Brain microvascular endothelial cell (primary cell): Measurements from ENCODE around the gene OTOL1.

Source experiments
- DNase-seq: peaks from one replicate; pipeline ENCODE4 v3.0.0-alpha.2; 2020
- H3K27ac ChIP-seq: fragments of 250-450 bp; sonication (Bioruptor Pico); 2 replicates; pipeline ENCODE4 v1.5.1; 2020; ENCODE audit warnings: mild to moderate bottlenecking, moderate library complexity
- H3K27me3 ChIP-seq: fragments of 250-450 bp; sonication (Bioruptor Pico); replicated peaks from 2 replicates; pipeline ENCODE4 v1.5.1; 2020; ENCODE audit warnings: mild to moderate bottlenecking
- H3K36me3 ChIP-seq: fragments of 250-450 bp; sonication (Bioruptor Pico); replicated peaks from 2 replicates; pipeline ENCODE4 v1.5.1; 2020; ENCODE audit warnings: mild to moderate bottlenecking
- H3K4me3 ChIP-seq: 2 replicates; pipeline ENCODE4 v1.5.1; 2011; ENCODE audit warnings: low read depth, mild to moderate bottlenecking, control low read depth, low read length, moderate library complexity
- in situ Hi-C: cut with HindIII; loops from 2 replicates; pipeline ENCODE4 v1.10.0; 2017; ENCODE audit warnings: low sequenced_read_pairs, low pct_ligation_motif_present
- TF ChIP-seq, protein P1 (sequence below): IDR thresholded peaks from 2 replicates; pipeline ENCODE4 v1.5.1; 2011; ENCODE audit warnings: low read depth, mild to moderate bottlenecking, moderate library complexity, low read length, control low read depth, inconsistent platforms; ENCODE audit errors: missing control alignments

OTOL1 gene

DNA sequence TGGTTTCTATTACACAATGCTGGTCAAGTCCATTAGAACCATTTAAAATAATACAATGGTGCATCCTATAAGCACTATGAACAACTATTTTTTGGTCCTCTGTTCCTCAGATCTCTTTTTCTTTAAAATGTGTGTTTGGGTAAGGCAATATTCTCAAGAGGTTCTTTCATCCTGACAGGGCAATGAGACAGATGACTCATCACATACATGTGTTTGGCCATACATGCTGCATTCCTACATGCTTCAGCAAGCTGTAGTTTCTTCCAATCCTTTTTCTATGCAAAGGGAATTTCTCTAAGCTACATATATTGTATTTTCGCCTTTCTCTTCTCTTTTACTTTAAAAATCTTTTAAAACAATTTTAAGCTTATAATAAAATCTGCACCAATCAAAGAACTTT is 52.7 kb downstream of the OTOL1 start:
- TF ChIP-seq, protein P1, sequence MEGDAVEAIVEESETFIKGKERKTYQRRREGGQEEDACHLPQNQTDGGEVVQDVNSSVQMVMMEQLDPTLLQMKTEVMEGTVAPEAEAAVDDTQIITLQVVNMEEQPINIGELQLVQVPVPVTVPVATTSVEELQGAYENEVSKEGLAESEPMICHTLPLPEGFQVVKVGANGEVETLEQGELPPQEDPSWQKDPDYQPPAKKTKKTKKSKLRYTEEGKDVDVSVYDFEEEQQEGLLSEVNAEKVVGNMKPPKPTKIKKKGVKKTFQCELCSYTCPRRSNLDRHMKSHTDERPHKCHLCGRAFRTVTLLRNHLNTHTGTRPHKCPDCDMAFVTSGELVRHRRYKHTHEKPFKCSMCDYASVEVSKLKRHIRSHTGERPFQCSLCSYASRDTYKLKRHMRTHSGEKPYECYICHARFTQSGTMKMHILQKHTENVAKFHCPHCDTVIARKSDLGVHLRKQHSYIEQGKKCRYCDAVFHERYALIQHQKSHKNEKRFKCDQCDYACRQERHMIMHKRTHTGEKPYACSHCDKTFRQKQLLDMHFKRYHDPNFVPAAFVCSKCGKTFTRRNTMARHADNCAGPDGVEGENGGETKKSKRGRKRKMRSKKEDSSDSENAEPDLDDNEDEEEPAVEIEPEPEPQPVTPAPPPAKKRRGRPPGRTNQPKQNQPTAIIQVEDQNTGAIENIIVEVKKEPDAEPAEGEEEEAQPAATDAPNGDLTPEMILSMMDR = no peak
- DNase-seq = no peak

DNA sequence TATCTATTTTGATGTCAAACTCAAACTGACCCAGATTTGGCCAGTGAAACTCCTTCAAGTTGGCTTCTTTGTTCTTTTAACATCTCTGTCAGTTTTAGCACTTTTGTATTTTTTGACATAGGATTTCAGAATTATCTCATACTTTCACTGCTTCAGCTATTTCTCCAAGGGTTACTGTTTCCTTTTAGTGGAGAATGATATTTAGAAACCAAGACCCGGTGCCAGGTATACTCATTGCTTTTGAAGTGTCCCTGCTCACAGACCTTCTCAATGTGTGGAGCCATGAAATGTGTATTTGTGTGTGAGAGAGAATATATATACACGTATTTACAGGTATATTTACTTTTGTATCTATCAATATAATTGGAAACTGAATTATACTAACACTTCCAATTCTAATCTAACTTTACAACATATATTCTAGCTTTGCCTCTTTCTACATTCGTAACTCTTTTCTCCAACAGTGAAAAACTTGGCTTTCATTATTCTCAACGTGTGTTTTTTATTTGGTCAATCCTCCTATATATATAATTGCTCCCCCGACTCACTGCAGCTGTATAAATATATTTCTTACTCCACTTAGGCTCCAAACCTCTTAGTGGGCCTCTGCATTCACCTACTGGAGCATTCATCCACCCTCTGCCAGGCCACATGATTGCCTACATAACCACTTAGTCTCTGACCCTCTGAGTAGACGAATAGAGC is 54.0 kb downstream of the OTOL1 start:
- in situ Hi-C loops = no loop called here
- Histone ChIP-seq H3K27me3 (no peaks in the 10 kb centered on the region), H3K4me3 (no peak overlapping the region), H3K27ac (no peak overlapping the region), H3K36me3 (no peaks in the 10 kb centered on the region)
- TF ChIP-seq, protein P1 = no peak
- no peak for DNase-seq

More for the DNA sequence above, 52.7 kb downstream of the OTOL1 start:
- H3K4me3 ChIP-seq = no peak overlapping the region
- no peak overlapping the region for H3K27ac ChIP-seq
- H3K27me3 ChIP-seq = no peaks in the 10 kb centered on the region
- H3K36me3 ChIP-seq = no peaks in the 10 kb centered on the region
- in situ Hi-C loops = no loop called here

DNA sequence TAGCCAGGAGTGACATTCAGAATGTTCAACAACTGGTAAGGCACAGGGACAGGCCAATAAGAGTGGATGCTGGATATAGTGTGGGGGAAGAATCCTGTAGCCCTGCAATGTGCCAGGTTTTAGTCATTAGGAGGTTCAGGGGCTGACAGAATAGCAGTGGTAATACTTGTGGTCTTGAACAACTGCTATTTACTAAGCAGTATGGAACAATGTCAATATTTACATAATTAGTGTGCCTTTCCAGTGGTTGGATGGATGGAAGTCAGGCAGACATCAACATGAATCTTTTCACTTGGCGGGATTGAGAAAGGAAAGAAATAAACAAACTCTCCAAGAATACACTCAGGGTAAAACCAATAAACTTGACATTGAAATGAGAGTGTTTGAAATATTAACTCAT is 55.1 kb downstream of the OTOL1 start:
- in situ Hi-C loops = no loop called here
- Histone ChIP-seq H3K27ac (no peak overlapping the region), H3K27me3 (no peaks in the 10 kb centered on the region), H3K4me3 (no peak overlapping the region), H3K36me3 (no peaks in the 10 kb centered on the region)
- no peak for DNase-seq
- TF ChIP-seq, protein P1 = no peak

DNA sequence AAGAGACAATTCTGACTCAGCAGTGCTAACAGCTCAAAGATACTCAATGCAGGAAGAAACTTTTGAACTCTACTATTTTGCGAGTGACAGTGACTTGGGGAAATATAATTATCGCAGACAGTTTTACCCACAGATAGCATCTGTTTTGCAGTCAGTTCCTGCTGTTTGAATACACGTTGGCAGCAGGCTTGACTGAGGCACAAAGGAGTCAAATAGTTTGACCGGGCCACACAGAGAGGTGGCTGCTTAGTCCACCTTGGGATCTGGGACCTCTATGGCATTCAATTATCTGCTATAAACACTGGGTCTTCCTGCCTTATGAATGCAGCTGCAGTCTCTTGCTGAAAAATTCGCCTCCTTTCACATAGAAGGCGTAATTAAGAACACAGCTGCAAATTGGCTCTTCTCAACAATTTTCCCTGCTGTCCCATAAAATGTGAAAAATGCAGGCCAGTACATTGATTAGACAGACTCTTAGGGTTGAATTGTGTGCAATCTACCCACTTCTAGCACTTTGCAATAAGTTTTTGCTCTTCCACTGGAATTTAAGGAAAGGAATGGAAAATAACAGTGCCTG is 56.5 kb downstream of the OTOL1 start:
- Histone ChIP-seq H3K4me3 (no peak overlapping the region), H3K36me3 (no peaks in the 10 kb centered on the region), H3K27me3 (no peaks in the 10 kb centered on the region), H3K27ac (no peak overlapping the region)
- TF ChIP-seq, protein P1 = no peak
- in situ Hi-C loops = no loop called here
- DNase-seq = no peak
